Measurements from ENCODE around the gene EBF3. TPM values are rescaled to one million over a fixed set of nuclear protein-coding genes. Genes with fewer than 3 reads are reported as not detected.

The EBF3 gene
- total and polyA plus RNA-seq, 2 experiments from 2014 or later: 0.22 to 0.77 TPM

DNA sequence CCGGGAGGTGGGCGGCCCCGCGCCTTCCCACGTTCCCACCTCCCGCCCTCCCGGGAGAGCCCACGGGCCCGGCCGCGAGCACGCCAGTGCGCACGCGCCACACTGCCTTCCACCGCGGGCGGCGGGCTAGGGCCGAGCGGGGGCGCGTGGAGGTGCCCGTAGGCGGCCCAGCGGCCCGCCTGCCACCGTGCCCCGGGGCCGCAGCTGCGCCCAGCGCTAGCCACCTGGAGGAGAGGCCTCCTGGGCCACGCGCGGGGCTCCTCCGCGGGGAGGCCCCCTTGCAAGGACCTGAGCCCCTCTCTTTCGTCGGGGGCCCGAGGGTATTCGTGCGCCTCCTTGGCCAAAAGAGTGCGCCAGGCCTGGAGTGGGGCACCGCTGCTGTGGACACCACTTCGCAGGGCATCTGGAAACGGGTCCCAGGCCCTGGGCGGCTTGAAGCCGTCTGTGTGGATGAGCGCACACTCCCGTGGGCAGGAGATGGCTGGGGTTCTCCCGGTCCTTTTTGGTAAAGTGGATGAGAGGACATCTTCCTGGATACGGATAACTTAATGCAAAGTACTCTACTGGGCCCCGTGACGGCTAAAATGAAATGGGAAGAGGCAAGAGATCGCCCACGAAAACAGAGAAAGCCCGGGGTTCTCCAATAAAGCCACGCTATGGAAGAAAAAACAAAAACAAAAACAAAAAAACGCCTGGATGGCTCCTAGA lies 9.0 kb upstream of the EBF3 start:
- TF ChIP-seq EZH2phosphoT487 (IDR thresholded peaks at IDR 0.05; ENCODE audit: low read depth, severe bottlenecking, unreplicated experiment): no peak
- Histone ChIP-seq H3K36me3 (replicated peaks; ENCODE audit: insufficient read depth, low read depth) (no peaks in the 10 kb centered on the region), H4K20me1 (ENCODE audit: insufficient read depth, poor library complexity, severe bottlenecking) (no peaks in the 10 kb centered on the region), H3K4me2 (peak overlapping the region; percentile 94), H2AFZ (no peak overlapping the region), H3K9me3 (ENCODE audit: low read depth) (no peaks in the 10 kb centered on the region), H3K79me2 (no peaks in the 10 kb centered on the region), H3K4me3 (no peak overlapping the region), H3K9me2 (replicated peaks; ENCODE audit: insufficient read depth) (no peaks in the 10 kb centered on the region), H3K4me1 (ENCODE audit: insufficient read depth) (peaks cover 30% of the 10 kb centered on the region), H3K27me3 (peaks cover 85% of the 10 kb centered on the region), H3K27ac (no peak overlapping the region)
- WGBS (ENCODE audit: low lambda C conversion rate, missing lambda C conversion rate): 51% methylated on average over 38 of the region's 59 CpGs
- no peak for DNase-seq (ENCODE audit: low spot score)

DNA sequence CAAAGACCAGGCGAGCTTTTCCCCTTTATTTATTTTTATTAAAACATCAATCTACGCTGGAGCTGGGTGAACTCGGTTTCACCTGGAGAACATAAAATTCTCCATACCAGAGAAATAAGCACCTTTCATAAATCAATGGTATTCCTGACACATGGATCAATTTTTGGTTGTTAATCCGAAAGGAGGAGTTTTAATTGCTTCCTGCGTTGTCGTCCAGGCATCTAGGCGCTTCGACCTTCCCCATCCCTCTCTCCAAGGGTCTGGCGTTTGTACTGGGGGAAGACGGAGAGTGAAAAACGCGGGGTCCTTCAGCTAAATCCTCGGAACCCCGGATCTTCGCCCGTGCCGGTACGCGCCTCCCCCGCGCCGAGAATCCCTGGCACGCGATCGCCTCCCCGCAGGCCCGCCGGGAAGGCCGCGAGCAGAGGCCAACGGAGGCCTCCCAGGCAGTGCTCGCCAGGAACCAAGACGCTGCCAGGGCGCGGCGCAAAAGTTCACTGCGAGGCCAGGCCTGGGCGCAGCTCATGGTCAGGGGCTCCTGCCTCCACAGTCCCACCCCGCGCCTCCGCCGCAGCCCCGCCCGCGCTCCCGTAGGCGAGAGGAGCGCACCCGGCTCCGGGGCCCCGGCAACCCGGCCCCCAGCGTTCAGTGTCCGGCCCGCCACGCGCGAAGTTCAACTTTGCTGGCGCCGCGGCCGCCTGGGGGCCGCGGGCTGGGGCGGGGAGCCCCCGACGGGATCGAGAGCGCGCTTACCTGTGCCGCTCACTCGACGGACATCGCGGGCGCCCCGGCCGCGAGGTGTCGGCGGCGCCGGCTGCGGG lies 8.3 kb upstream of the EBF3 start:
- no peaks in the 10 kb centered on the region for H3K79me2 ChIP-seq
- no peak overlapping the region for H3K27ac ChIP-seq
- peak; percentile 38 for DNase-seq (ENCODE audit: low spot score)
- H3K9me2 ChIP-seq (replicated peaks; ENCODE audit: insufficient read depth): no peaks in the 10 kb centered on the region
- no peak overlapping the region for H3K4me3 ChIP-seq
- H3K36me3 ChIP-seq (replicated peaks; ENCODE audit: insufficient read depth, low read depth): no peaks in the 10 kb centered on the region
- H3K4me1 ChIP-seq (ENCODE audit: insufficient read depth): peaks cover 30% of the 10 kb centered on the region
- H3K4me2 ChIP-seq: peak overlapping the region; percentile 94
- H2AFZ ChIP-seq: peak overlapping the region; percentile 56
- 1% methylated on average over 49 of the region's 84 CpGs for WGBS (ENCODE audit: low lambda C conversion rate, missing lambda C conversion rate)
- H4K20me1 ChIP-seq (ENCODE audit: insufficient read depth, poor library complexity, severe bottlenecking): no peaks in the 10 kb centered on the region
- TF ChIP-seq, protein P1, sequence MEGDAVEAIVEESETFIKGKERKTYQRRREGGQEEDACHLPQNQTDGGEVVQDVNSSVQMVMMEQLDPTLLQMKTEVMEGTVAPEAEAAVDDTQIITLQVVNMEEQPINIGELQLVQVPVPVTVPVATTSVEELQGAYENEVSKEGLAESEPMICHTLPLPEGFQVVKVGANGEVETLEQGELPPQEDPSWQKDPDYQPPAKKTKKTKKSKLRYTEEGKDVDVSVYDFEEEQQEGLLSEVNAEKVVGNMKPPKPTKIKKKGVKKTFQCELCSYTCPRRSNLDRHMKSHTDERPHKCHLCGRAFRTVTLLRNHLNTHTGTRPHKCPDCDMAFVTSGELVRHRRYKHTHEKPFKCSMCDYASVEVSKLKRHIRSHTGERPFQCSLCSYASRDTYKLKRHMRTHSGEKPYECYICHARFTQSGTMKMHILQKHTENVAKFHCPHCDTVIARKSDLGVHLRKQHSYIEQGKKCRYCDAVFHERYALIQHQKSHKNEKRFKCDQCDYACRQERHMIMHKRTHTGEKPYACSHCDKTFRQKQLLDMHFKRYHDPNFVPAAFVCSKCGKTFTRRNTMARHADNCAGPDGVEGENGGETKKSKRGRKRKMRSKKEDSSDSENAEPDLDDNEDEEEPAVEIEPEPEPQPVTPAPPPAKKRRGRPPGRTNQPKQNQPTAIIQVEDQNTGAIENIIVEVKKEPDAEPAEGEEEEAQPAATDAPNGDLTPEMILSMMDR (IDR thresholded peaks at IDR 0.05; ENCODE audit: poor library complexity): no peak
- TF ChIP-seq EZH2phosphoT487 (IDR thresholded peaks at IDR 0.05; ENCODE audit: low read depth, severe bottlenecking, unreplicated experiment) (peak; percentile 66), EZH2 (IDR thresholded peaks at IDR 0.05; ENCODE audit: borderline replicate concordance) (peak; percentile 83)
- H3K27me3 ChIP-seq: peaks cover 89% of the 10 kb centered on the region
- no peaks in the 10 kb centered on the region for H3K9me3 ChIP-seq (ENCODE audit: low read depth)

DNA sequence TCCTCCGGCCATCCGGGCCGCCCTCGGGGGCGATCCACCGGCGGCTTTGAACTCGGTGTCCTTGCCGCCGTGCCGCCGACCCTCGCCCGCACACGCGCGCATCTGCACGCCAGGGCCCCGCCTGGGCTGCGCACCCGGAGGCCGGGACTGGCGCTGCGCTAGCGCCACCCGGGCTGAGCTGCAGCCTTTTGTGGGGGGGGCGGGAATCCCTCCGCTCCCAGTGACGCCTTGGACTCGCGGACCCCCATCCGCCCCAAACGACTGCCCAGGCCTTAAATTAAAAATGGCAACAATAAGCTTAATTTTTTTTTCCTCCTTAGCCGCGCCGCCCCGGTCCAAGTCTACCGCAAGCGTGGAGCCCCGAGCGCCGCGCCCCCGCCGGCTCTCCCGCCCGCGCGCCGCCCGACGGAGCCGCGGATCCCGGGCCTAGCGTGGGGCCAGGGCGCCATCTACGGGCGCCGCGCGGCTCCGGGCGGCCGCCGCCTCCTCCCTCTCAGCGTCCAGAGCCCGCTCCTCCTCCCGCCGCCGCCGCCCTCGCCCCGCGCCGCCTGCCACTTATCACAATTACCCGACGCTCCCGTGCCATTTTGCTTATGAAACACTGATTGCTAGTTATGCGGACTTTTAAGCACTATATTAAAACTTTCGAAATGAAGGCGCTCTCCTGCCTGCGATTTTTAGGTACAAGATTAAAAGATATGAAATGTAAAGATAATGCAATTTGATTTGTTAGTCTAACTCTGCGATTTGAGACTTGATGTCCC lies 7.5 kb upstream of the EBF3 start:
- WGBS (ENCODE audit: low lambda C conversion rate, missing lambda C conversion rate): 2% methylated on average over 47 of the region's 84 CpGs
- peak; percentile 86 for DNase-seq (ENCODE audit: low spot score)
- TF ChIP-seq, protein P1 (IDR thresholded peaks at IDR 0.05; ENCODE audit: poor library complexity): peak; percentile 51
- TF ChIP-seq EZH2 (IDR thresholded peaks at IDR 0.05; ENCODE audit: borderline replicate concordance): no peak
- peak; percentile 8 for TF ChIP-seq EZH2phosphoT487 (IDR thresholded peaks at IDR 0.05; ENCODE audit: low read depth, severe bottlenecking, unreplicated experiment)
- Histone ChIP-seq H3K4me3 (peak overlapping the region; percentile 37), H3K27me3 (peaks cover 89% of the 10 kb centered on the region), H3K36me3 (replicated peaks; ENCODE audit: insufficient read depth, low read depth) (no peaks in the 10 kb centered on the region), H3K4me2 (peak overlapping the region; percentile 94), H3K4me1 (ENCODE audit: insufficient read depth) (peaks cover 30% of the 10 kb centered on the region), H4K20me1 (ENCODE audit: insufficient read depth, poor library complexity, severe bottlenecking) (no peaks in the 10 kb centered on the region), H3K9me3 (ENCODE audit: low read depth) (no peaks in the 10 kb centered on the region), H3K9me2 (replicated peaks; ENCODE audit: insufficient read depth) (no peaks in the 10 kb centered on the region), H3K27ac (no peak overlapping the region), H2AFZ (peak overlapping the region; percentile 56), H3K79me2 (no peaks in the 10 kb centered on the region)
